A549 (cell line): Measurements from ENCODE around the gene RAB37. TPM values are rescaled to one million over a fixed set of nuclear protein-coding genes. Genes with fewer than 3 reads are reported as not detected.

ENCODE experiments used
- ATAC-seq, 2 experiments: fragments of 200-7000 bp in 1 of 2; fragments of >200 bp in 1 of 2; cut with Nextera tagmentation in 1 of 2; cut with Tn5 transposase in 1 of 2; 3 replicates each; pipeline versions ENCODE4 v1.8.0 to v1.9.1; 2018 to 2020; ENCODE audit warnings: mild to moderate bottlenecking in 1 of 2, moderate library complexity in 1 of 2
- CTCF ChIA-PET: fragments of 300-600 bp; sonication (Branson Sonifier 250); formaldehyde crosslinking; extraction: SDS; loops from one replicate; lab custom pipeline; 2021; ENCODE audit warnings: antibody characterized with exemption, inconsistent platforms; lab: Yijun Ruan, JAX
- POLR2A ChIA-PET: fragments of 350-600 bp; formaldehyde crosslinking; extraction: SDS; loops from one replicate; lab custom pipeline; 2021; ENCODE audit warnings: antibody characterized with exemption, inconsistent platforms; lab: Yijun Ruan, JAX
- DNase-seq, 2 experiments: peaks; one replicate each; pipeline versions ENCODE4 v3.0.0 to v3.0.0-alpha.2; 2011 to 2016; ENCODE audit warnings: low read depth in 1 of 2, low spot score in 1 of 2
- FAIRE-seq: peaks from 2 replicates; lab custom pipeline; 2011; peaks lifted over from hg19 to GRCh38; lab: Jason Lieb, UNC
- H3K27ac ChIP-seq, 2 experiments: fragments of >200 bp; sonication (Bioruptor Twin); formaldehyde crosslinking; 3 replicates each; pipeline ENCODE4 v1.5.1; 2016 to 2017
- H3K4me1 ChIP-seq: fragments of >200 bp; sonication (Bioruptor Twin); formaldehyde crosslinking; 3 replicates; pipeline ENCODE4 v1.6.1; 2016
- H3K4me2 ChIP-seq: fragments of >200 bp; sonication (Bioruptor Twin); formaldehyde crosslinking; 3 replicates; pipeline ENCODE4 v1.6.1; 2016
- H3K4me3 ChIP-seq: fragments of >200 bp; sonication (Bioruptor Twin); formaldehyde crosslinking; 3 replicates; pipeline ENCODE4 v1.5.1; 2016
- H3K9me3 ChIP-seq: fragments of >200 bp; sonication (Bioruptor Twin); formaldehyde crosslinking; 3 replicates; pipeline ENCODE4 v1.6.1; 2016
- CHD2 ChIP-seq: fragments of 150-350 bp; IDR thresholded peaks from 2 replicates; pipeline ENCODE4 v1.6.1; 2014; ENCODE audit warnings: low read length; ENCODE audit not compliant: partially characterized antibody
- ELK1 ChIP-seq: fragments of 150-350 bp; IDR thresholded peaks from 2 replicates; pipeline ENCODE4 v1.6.1; 2014; ENCODE audit warnings: low read depth, mild to moderate bottlenecking, low read length
- EP300 ChIP-seq, 2 experiments: fragments of >200 bp; sonication (Bioruptor Twin); formaldehyde crosslinking; IDR thresholded peaks; 2 replicates in 1 of 2; 3 replicates in 1 of 2; pipeline ENCODE4 v1.6.1; 2016 to 2017
- FOSB ChIP-seq: fragments of 250-450 bp; sonication (Bioruptor Pico); IDR thresholded peaks from 2 replicates; pipeline ENCODE4 v1.5.0; 2020; ENCODE audit warnings: mild to moderate bottlenecking, moderate library complexity
- HMGXB4 ChIP-seq: fragments of 250-450 bp; sonication (Bioruptor Pico); IDR thresholded peaks from 2 replicates; pipeline ENCODE4 v1.5.0; 2021; ENCODE audit warnings: mild to moderate bottlenecking, moderate library complexity, borderline replicate concordance
- HOXB5 ChIP-seq: fragments of 250-450 bp; sonication (Bioruptor Pico); IDR thresholded peaks from 2 replicates; pipeline ENCODE4 v1.5.0; 2020; ENCODE audit warnings: mild to moderate bottlenecking, moderate library complexity
- JUNB ChIP-seq: fragments of >200 bp; sonication (Bioruptor Twin); formaldehyde crosslinking; IDR thresholded peaks from 2 replicates; pipeline ENCODE4 v1.6.1; 2016
- POLR2A ChIP-seq: IDR thresholded peaks from 2 replicates; pipeline ENCODE4 v1.6.1; 2012; ENCODE audit warnings: mild to moderate bottlenecking, low read length
- RCOR1 ChIP-seq: fragments of 150-350 bp; IDR thresholded peaks from 2 replicates; pipeline ENCODE4 v1.6.1; 2014; ENCODE audit warnings: antibody characterized with exemption, low read length, low read depth
- RFX5 ChIP-seq: fragments of 450-650 bp; IDR thresholded peaks from 2 replicates; pipeline ENCODE4 v1.7.1; 2014; ENCODE audit warnings: antibody characterized with exemption, mild to moderate bottlenecking, moderate library complexity
- SREBF2 ChIP-seq: fragments of 450-650 bp; IDR thresholded peaks from 2 replicates; pipeline ENCODE4 v1.6.1; 2014; ENCODE audit warnings: mild to moderate bottlenecking, moderate library complexity
- ZC3H11A ChIP-seq: fragments of 450-650 bp; IDR thresholded peaks from 2 replicates; pipeline ENCODE4 v1.6.1; 2014; ENCODE audit warnings: antibody characterized with exemption, mild to moderate bottlenecking
- ZNF302 ChIP-seq: fragments of 250-450 bp; sonication (Bioruptor Pico); IDR thresholded peaks from 2 replicates; pipeline ENCODE4 v1.9.0; 2021; ENCODE audit warnings: inconsistent platforms, mild to moderate bottlenecking, moderate library complexity
- WGBS: methylation state at CpG from one replicate; pipeline ENCODE4 v1.1.6; 2017; ENCODE audit errors: missing lambda C conversion rate; 5-methylcytosine and 5-hydroxymethylcytosine counted together
- polyA plus RNA-seq, 4 experiments: library from polyadenylated mRNA; depleted of rRNA in 3 of 4; stranded (reverse); fragments of >200 nt; fragmentation: RNase III in 1 of 4; extraction: RNeasy Plus Mini Kit Qiagen cat#74134 plus additional on column Dnase treatment in 1 of 4; gene quantifications; 2 replicates in 3 of 4; 3 replicates in 1 of 4; pipeline ENCODE4 v1.2.3, GENCODE V29; 2011 to 2017

The RAB37 gene
- polyA plus RNA-seq, 2 of the 4 experiments (the other 2 are of a cell fraction): 2.4 to 15.8 TPM

- no peak overlapping the region for H3K27ac ChIP-seq
- TF ChIP-seq RCOR1 (no peak), HMGXB4 (no peak)
- FAIRE-seq: peak; percentile 81
- ATAC-seq: no peak
- ChIA-PET CTCF (interaction anchor here (1.4 kb wide), 3 partner anchors 48 to 81 kb away, joined by 3 to 4 read pairs (median 3); no protein-coding TSS in a partner anchor), POLR2A (no interaction called here)
- H3K9me3 ChIP-seq: peaks cover 7% of the 10 kb centered on the region
- 0 out of 3 replicates have a peak, but pooled peaks cover 1% of the 10 kb centered on the region for H3K4me1 ChIP-seq
- 28% methylated on average over 3 of the region's 3 CpGs for WGBS
- no peak overlapping the region for H3K4me2 ChIP-seq
- DNase-seq: no peak
- H3K4me3 ChIP-seq: no peak overlapping the region
Observed at GRCh38 chr17:74728702-74729075, 8.4 kb upstream of the RAB37 start.

GRCh38 chr17:74729368-74729767, 7.7 kb upstream of the RAB37 start:
- FAIRE-seq: no peak
- Histone ChIP-seq H3K4me1 (0 out of 3 replicates have a peak, but pooled peaks cover 4% of the 10 kb centered on the region), H3K27ac (no peak overlapping the region), H3K4me2 (no peak overlapping the region), H3K4me3 (no peak overlapping the region), H3K9me3 (peaks cover 7% of the 10 kb centered on the region)
- DNase-seq: no peak
- ChIA-PET CTCF (interaction anchor here (0.8 to 1.4 kb wide), 5 partner anchors 16 to 82 kb away, joined by 3 to 4 read pairs (median 3); no protein-coding TSS in a partner anchor), POLR2A (no interaction called here)
- no peak for ATAC-seq
- no peak for TF ChIP-seq CHD2
- TF ChIP-seq EP300 (IDR thresholded peaks at IDR 0.05): no peak
- no peak for TF ChIP-seq HOXB5
- no peak for TF ChIP-seq RFX5
- TF ChIP-seq ELK1: no peak
- TF ChIP-seq FOSB (CRISPR knock-in tag): no peak
- no peak for TF ChIP-seq ZNF302 (CRISPR knock-in tag)
- TF ChIP-seq, all 56 proteins: peak for 0
- 70% methylated on average over 5 of the region's 5 CpGs for WGBS

- POLR2A ChIA-PET: no interaction called here
Observed at GRCh38 chr17:74729866-74730265, 7.2 kb upstream of the RAB37 start.

More at GRCh38 chr17:74729866-74730265, 7.2 kb upstream of the RAB37 start:
- DNase-seq: no peak
- WGBS: 75% methylated on average over 15 of the region's 15 CpGs
- Histone ChIP-seq H3K4me2 (no peak overlapping the region), H3K4me1 (0 out of 3 replicates have a peak, but pooled peaks cover 4% of the 10 kb centered on the region), H3K9me3 (peaks cover 7% of the 10 kb centered on the region), H3K27ac (no peak overlapping the region), H3K4me3 (no peak overlapping the region)
- no peak for FAIRE-seq
- CTCF ChIA-PET: interaction anchor here (0.8 to 1.4 kb wide), 5 partner anchors 16 to 82 kb away, joined by 3 to 4 read pairs (median 3); no protein-coding TSS in a partner anchor
- no peak for ATAC-seq
- TF ChIP-seq JUNB: no peak
- TF ChIP-seq SREBF2: no peak
- TF ChIP-seq HMGXB4: no peak
- TF ChIP-seq ZC3H11A: no peak
- no peak for TF ChIP-seq POLR2A
